ENCODE measurements around the gene CDK6. TPM values are rescaled to one million over a fixed set of nuclear protein-coding genes. Genes with fewer than 3 reads are reported as not detected.

The CDK6 gene
- total RNA-seq, 1 experiment from 2014 or later: 41.4 TPM

DNA sequence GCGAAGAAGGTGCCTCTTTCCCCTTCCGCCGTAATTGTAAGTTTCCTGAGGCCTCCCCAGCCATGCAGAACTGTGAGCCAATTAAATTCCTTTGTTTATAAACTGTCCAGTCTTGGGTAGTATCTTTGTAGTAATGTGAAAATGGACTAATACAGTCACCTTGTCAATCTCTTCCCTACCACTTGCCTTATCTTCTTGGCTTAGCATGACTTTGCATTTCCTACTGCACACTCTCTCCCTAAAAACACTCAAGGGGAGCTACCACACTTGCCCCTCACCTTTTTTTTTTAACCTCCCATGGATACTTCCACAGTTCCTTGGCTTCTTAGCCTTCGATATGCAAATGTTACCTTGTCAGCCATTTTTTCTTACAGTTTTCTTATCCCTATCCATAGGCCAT is 7.4 kb upstream of the CDK6 start (continued):
- no peak for TF ChIP-seq EZH2 (IDR thresholded peaks at IDR 0.05)
- TF ChIP-seq RAD21 (IDR thresholded peaks at IDR 0.05; ENCODE audit: low read depth): no peak

DNA sequence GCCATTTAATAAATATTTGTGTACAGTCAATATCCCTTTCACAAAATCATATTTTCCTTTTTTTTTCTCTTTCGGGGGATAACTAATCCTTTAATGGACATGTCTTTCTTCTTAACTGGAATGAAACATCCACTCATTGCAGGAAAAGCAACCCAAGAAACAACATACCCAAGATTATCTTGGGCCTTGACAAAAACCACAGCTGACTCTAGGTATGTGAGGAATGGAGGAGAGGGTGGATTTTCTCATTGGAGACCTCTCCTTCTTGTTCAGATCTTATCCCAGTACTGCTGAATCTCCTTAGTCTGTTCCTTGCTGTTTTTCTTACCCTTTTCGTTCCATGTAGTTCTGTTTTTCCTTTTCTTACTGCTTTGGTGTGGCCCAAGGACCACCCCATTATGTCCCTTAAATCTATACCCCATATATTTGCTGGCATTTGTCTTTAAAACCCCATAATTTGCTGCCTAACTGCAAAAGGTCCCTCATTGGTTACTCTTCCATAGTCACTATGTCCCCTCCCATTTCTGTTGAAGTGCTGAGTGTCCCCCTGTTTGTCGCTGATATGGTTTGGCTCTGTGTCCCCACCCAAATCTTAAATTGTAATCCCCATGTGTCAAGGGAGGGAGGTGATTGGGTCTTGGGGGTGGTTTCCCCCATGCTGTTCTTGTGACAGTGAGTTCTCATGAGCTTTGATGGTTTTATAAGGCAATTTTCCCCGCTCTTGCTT is 6.8 kb upstream of the CDK6 start:
- Histone ChIP-seq H3K79me2 (ENCODE audit: insufficient read depth, low read length) (no peaks in the 10 kb centered on the region), H3K9me3 (ENCODE audit: control insufficient read depth in 1 of 2, insufficient read depth in 1 of 2, low read depth in 1 of 2, low read length in 2 of 2) (no peaks in the 10 kb centered on the region), H3K27me3 (ENCODE audit: insufficient read depth, low read length) (no peaks in the 10 kb centered on the region), H3K4me1 (ENCODE audit: control insufficient read depth in 1 of 2, insufficient read depth in 2 of 2, low read length in 2 of 2) (no peaks in the 10 kb centered on the region; a peak in 1 of 4 replicates), H4K20me1 (ENCODE audit: insufficient read depth) (no peaks in the 10 kb centered on the region), H3K27ac (ENCODE audit: low read depth, low read length) (no peak overlapping the region), H3K36me3 (ENCODE audit: control insufficient read depth in 1 of 2, insufficient read depth in 2 of 2, low read length in 2 of 2) (no peaks in the 10 kb centered on the region), H3K9me2 (ENCODE audit: insufficient read depth) (no peaks in the 10 kb centered on the region), H3K4me3 (replicated peaks in 1 of 2; ENCODE audit: low read depth in 1 of 2, low read length in 2 of 2) (no peak overlapping the region), H2AFZ (ENCODE audit: low read depth, low read length, poor library complexity, severe bottlenecking) (no peak overlapping the region), H3K4me2 (ENCODE audit: low read length) (no peak overlapping the region), H3K9ac (ENCODE audit: low read length) (no peak overlapping the region)
- ChIA-PET RAD21 (ENCODE audit: low non-redundant PET in 1 of 2, low total read pairs in 2 of 2, uncharacterized antibody in 2 of 2, unreplicated experiment in 2 of 2) (no interaction called here), POLR2A (no interaction called here), CTCF (interaction anchor here (1.3 kb wide), 1 partner anchor 10 kb away, joined by 3 read pairs; no protein-coding TSS in a partner anchor)
- ATAC-seq: no peak
- intact Hi-C loops (cut with micrococcal nuclease): no loop called here
- TF ChIP-seq, protein P1, sequence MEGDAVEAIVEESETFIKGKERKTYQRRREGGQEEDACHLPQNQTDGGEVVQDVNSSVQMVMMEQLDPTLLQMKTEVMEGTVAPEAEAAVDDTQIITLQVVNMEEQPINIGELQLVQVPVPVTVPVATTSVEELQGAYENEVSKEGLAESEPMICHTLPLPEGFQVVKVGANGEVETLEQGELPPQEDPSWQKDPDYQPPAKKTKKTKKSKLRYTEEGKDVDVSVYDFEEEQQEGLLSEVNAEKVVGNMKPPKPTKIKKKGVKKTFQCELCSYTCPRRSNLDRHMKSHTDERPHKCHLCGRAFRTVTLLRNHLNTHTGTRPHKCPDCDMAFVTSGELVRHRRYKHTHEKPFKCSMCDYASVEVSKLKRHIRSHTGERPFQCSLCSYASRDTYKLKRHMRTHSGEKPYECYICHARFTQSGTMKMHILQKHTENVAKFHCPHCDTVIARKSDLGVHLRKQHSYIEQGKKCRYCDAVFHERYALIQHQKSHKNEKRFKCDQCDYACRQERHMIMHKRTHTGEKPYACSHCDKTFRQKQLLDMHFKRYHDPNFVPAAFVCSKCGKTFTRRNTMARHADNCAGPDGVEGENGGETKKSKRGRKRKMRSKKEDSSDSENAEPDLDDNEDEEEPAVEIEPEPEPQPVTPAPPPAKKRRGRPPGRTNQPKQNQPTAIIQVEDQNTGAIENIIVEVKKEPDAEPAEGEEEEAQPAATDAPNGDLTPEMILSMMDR (IDR thresholded peaks at IDR 0.05 in 2 of 3, conservative IDR thresholded peaks at IDR 0.05 in 1 of 3; ENCODE audit: borderline replicate concordance in 1 of 3, insufficient read depth in 1 of 3, low read depth in 2 of 3, low read length in 2 of 3): no peak
- TF ChIP-seq POLR2AphosphoS5 (IDR thresholded peaks at IDR 0.05; ENCODE audit: low read depth, low read length) (no peak), YY1 (IDR thresholded peaks at IDR 0.05; ENCODE audit: extremely low read depth, insufficient replicate concordance, low read depth, low read length) (no peak), POLR2A (IDR thresholded peaks at IDR 0.05; ENCODE audit: borderline replicate concordance, extremely low read depth, insufficient read depth, insufficient read length) (no peak), ELF1 (IDR thresholded peaks at IDR 0.05; ENCODE audit: borderline replicate concordance, low read depth) (no peak), EZH2 (IDR thresholded peaks at IDR 0.05) (no peak), CBX3 (IDR thresholded peaks at IDR 0.05; ENCODE audit: low read depth) (no peak), ZNF274 (IDR thresholded peaks at IDR 0.05; ENCODE audit: low read depth, low read length) (no peak)
- BruUV-seq (replicated peaks): no TSS peak
- DNase-seq (ENCODE audit: low read depth, low spot score): no peak

Measured in HCT116 (cell line).